Measurements from ENCODE around the gene HCFC1. TPM values are rescaled to one million over a fixed set of nuclear protein-coding genes. Genes with fewer than 3 reads are reported as not detected.

HCFC1 gene
- polyA plus RNA-seq, 1 of the 3 experiments (the other 2 are of a cell fraction) = 9.5 TPM

DNA sequence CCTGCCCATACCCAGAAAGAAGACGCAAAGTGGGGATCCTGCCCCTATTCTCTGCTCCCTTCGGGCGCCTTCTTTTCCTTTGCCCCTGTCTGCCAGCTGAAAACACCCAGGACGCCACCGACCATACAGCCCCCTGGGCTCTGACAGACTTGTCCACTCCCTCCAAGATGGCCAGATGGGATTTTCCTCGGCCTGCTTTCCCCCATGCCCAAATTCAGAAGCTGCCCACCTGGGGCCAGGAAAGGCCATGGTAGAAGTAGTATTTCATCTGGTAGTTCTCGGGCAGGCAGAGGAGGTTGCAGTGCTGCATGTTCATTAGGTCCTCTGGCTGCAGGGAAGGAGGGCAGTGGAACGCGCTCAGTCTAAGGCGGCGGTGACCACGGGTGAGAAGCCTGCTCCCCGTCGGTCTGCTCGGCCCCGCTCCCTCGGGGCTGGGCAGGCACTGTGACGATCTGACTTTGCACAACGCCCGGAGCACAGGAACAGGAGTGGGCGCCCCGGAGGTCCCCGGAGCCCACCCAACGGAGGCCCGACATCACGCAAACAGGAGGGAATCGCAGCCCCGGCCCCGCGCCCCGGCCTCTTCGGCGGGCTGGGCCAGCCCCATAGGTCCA is 37.4 kb downstream of the HCFC1 start:
- TF ChIP-seq FOSL2 (IDR thresholded peaks at IDR 0.05; ENCODE audit: borderline replicate concordance, low read depth) (no peak), GABPA (IDR thresholded peaks at IDR 0.05; ENCODE audit: low read depth) (no peak), SIN3A (IDR thresholded peaks at IDR 0.05; ENCODE audit: borderline replicate concordance, low read depth, low read length) (no peak), ZBTB33 (IDR thresholded peaks at IDR 0.05; ENCODE audit: borderline replicate concordance, low read depth) (no peak), IRF3 (IDR thresholded peaks at IDR 0.05; ENCODE audit: low read depth, low read length) (no peak), NRF1 (IDR thresholded peaks at IDR 0.05; ENCODE audit: low read depth, low read length) (no peak), TEAD4 (IDR thresholded peaks at IDR 0.05; ENCODE audit: borderline replicate concordance, insufficient read depth) (no peak), EZH2phosphoT487 (IDR thresholded peaks at IDR 0.05; ENCODE audit: borderline replicate concordance, low read depth) (no peak), GATA2 (CRISPR knock-in tag; IDR thresholded peaks at IDR 0.05) (no peak), CTCF (IDR thresholded peaks at IDR 0.05) (no peak)
- H3K9me2 ChIP-seq = no peaks in the 10 kb centered on the region
- H3K4me2 ChIP-seq = peak overlapping the region; percentile 98
- no peaks in the 10 kb centered on the region for H3K9me3 ChIP-seq
- H3K27me3 ChIP-seq (ENCODE audit: insufficient read depth) = peaks cover 4% of the 10 kb centered on the region; the same call in 1 of the 2 replicates
- peaks cover 35% of the 10 kb centered on the region for H3K79me2 ChIP-seq (ENCODE audit: insufficient read depth)
- no peak for DNase-seq
- CTCF ChIA-PET = interaction anchor here (1.4 to 16.7 kb wide), 4 partner anchors 11 to 170 kb away, joined by 4 to 271 read pairs (median 18); partner anchors contain the start of genes PLXNB3 and RENBP
- H3K4me1 ChIP-seq (ENCODE audit: control insufficient read depth in 1 of 2, insufficient read depth in 2 of 2, low read depth in 1 of 2, low read length in 1 of 2) = peaks cover 10 to 19% of the 10 kb centered on the region in 2 experiments; a peak in 2 of 4 replicates
- peaks cover 29% of the 10 kb centered on the region for H4K20me1 ChIP-seq (ENCODE audit: insufficient read depth)
- peak overlapping the region; percentile 78 to 89 for H3K4me3 ChIP-seq (ENCODE audit: low read depth in 2 of 2, low read length in 1 of 2)
- H3K36me3 ChIP-seq (replicated peaks in 1 of 2; ENCODE audit: control insufficient read depth in 1 of 2, insufficient read depth in 2 of 2, low read length in 1 of 2) = peaks cover 12 to 32% of the 10 kb centered on the region in 2 experiments
- H3K9ac ChIP-seq = peak overlapping the region; percentile 84
- WGBS (ENCODE audit: low lambda C conversion rate) = 14% methylated on average over 5 of the region's 33 CpGs
- peak overlapping the region; percentile 25 to 47; a peak in 2 of 4 replicates for H3K27ac ChIP-seq (ENCODE audit: low read depth in 2 of 2, low read length in 1 of 2)
- POLR2A ChIA-PET = interaction anchor here (1.0 to 1.4 kb wide), 5 partner anchors 10 to 132 kb away, joined by 3 to 6 read pairs (median 3); no protein-coding TSS in a partner anchor
- peaks cover 2% of the 10 kb centered on the region for H3F3A ChIP-seq (replicated peaks; ENCODE audit: insufficient read depth)
- peak overlapping the region; percentile 51; the same call in 1 of the 2 replicates for H2AFZ ChIP-seq (ENCODE audit: low read depth)
